ENCODE measurements around the gene RAP1GAP.
A peak's percentile ranks its signal among the peaks of the same experiment; 100 is the strongest.

Gene RAP1GAP

DNA sequence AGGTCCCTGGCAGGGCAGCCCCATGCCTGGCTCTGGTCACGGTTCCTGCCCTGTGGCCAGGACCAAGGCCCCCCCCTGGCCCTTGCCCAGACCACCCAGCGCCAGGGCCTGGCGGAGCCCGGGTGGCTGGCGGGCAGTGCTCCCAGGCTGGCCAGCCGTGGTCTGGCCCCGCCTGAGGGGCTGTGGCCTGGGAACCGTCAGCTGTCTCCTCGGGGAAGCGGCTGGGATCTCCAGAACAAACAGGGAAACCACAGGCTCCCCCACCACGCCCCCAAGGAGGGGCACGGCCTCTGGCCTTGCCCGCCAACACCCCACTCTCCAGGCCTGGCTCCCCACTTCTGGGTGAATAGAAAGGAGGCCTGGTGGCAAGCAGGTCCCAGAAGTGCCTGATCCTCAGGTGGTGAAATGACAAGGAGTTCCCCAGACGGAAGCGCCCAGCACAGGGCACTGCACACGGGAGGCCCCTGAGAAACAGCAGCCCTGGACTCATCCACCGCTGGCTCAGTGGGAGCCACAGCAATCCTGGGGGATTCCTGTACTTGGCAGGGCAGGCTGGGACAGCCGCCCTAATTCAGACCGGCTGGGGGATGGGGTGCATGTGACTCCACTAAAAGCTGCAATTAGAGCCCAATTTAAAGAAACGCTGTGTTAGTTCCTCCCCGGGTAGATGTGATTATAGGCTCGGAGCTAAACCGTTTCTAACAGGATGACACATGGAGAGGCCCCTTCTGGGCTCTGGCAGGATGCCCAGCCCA, 78.9 kb downstream of the RAP1GAP start:
- no peak for DNase-seq (ENCODE audit: low spot score)

DNA sequence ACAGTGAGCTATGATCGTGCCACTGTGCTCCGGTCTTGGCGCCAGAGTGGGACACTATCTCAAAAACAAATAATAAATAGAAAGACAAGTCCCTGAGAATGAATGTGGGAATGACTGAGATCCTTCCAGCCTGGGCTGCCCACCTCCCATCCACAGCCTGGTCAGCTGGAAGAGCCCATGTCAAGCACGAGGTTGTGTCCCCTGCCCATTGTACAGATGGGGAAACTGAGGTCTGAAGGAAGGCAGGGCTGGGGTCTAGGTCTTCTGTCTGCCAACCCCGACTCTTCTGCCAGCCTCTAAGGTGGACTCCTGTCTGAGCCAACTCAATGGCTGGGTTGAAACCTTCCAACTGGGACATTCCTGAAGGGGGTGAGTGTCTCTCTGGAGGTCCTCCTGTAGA, 79.5 kb downstream of the RAP1GAP start:
- no peak for DNase-seq (ENCODE audit: low spot score)

DNA sequence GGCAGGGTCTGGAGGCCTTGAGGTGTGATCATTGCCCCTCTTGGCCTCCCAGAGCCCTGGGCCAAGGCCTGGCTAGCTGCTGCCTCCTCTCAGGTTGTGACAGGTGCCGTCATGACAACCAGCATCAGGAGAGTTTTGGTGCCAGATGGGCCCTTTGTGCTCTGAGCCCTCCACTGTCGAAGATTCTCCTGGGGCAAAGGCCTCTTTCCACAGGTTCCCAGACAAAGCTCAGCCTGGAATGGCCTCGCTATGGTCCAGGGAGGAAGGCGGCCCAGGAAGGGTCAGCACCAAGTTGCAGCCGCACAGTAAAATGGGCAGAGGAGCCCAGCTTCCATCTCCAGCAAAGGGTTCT, 81.6 kb downstream of the RAP1GAP start:
- no peak for DNase-seq (ENCODE audit: low spot score)

DNA sequence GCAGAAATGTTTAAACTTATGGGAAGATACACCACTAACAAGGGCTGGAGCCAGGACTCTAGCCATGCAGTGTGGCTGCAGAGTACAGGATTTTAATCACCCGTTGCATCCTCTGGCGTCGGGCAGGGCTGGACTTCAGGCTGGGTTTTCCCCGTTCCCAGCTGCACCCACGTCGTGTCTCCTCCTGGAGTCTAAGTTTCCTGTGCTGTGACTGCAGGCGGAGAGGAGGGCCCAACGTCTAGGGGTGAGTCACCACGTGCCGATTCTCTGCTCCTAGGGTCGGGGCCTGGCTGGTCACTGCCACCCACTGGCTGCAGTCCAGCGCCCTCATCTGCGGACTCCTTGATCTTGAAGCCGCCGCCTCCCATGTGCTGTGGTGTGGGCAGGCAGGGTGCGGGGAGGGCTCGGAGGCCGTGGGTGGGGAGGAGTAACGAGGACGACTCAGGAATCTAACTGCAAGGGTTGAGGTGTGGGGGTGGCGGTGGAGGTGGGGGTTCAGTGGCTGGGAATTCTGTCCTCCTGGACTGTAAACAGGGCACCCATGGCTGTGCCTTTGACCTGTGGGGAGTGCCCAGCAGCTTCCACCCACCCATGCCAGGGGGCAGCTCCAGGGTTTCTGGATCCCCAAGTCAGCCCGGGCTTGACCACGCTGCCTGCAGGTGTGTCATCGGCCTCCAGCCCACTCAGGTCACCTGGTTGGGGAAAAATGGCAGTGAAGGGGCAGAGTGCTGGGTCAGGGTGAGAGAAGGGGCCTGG, 82.1 kb downstream of the RAP1GAP start:
- no peak for DNase-seq (ENCODE audit: low spot score)

DNA sequence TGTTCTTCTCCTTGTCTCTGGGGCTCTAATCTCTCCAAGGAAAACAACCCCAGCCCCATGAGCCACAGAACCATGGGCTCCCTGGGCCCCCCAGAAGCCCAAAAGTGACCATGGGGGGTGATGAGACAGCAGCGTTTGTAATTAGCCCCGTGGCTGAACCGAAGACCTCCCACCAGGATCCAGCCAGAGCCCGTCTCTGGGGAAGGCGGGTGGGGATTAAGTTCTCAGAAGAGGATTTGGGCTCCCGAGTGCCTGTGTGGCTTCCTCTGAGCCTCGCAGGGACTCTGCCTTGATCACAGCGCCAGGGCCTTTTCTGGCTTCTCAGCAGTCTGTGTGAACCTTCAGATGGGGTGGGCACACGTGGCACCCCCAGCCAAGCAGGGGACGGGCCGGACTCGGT, 82.9 kb downstream of the RAP1GAP start:
- DNase-seq (ENCODE audit: low spot score): peak; percentile 81

DNA sequence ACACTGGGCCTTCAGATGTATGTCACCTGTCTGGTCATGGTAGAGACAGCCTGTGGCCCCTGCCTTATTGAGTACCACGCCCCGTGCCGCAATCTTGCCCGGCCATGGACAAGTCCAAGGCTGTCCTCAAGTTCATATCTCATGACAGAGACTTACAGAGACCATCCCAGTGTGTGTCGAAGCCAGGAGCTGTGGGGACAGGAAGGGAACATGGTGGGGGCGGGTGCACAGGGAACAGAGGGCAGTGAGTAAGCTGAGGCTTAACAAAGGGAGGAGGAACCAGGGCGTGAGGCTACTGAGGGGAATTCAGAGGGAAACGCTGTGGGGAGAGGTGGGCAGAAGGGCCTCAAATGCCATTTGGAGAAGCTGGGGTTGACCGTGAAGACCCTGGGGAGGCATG, 84.1 kb downstream of the RAP1GAP start:
- no peak for DNase-seq (ENCODE audit: low spot score)

DNA sequence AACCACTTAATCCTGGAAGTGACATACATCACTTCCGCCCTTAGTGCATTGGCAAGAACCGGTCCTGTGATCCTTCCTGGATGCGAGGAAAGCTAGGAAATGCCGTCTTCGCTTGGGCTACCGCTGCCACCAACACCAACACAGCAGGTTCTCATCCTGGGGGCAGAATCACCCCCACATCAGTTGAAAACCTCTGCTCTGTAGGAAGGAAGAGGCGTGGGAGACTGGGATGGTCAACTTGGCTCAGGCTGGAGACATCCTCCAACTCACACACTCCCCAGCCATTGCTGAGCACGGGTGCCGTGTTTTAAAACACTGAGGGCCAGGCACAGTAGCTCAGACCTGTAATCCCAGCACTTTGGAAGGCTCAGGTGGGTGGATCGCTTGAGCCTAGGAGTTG, 85.1 kb downstream of the RAP1GAP start:
- DNase-seq (ENCODE audit: low spot score): no peak

DNA sequence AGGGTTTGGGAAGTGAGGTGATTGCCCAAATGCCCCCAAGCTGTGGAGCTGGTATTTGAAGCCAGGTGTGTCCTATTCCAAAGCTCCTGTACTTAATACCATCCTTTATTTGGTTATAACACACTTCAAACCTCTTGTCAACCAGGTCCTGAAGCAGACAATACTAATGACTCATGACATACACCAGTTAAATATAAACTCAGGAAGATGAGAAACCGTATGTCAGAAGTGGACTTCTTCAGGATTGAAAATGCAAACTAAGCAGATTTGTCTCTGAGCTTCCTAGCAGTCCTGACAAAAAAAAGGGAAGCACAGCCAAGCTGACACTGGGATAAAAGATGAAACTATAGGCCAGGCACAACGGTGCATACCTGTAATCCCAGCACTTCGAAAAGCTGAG, 89.4 kb downstream of the RAP1GAP start:
- no peak for DNase-seq (ENCODE audit: low spot score)

DNA sequence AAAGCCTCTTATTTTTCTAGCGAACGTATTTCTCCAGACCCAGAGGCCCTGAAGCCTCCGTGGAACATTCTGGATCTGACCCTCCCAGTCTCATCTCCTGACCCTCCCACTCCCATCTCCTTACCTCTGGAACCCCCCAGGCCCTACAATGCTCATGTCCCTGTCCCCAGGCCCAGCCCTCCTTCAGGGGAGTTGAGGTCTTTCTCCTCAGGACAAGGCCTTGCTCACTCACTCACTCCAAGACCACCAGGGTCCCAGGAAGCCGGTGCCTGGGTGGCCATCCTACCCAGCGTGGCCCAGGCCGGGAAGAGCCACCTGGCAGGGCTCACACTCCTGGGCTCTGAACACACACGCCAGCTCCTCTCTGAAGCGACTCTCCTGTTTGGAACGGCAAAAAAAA, 91.2 kb downstream of the RAP1GAP start:
- DNase-seq (ENCODE audit: low spot score): no peak

DNA sequence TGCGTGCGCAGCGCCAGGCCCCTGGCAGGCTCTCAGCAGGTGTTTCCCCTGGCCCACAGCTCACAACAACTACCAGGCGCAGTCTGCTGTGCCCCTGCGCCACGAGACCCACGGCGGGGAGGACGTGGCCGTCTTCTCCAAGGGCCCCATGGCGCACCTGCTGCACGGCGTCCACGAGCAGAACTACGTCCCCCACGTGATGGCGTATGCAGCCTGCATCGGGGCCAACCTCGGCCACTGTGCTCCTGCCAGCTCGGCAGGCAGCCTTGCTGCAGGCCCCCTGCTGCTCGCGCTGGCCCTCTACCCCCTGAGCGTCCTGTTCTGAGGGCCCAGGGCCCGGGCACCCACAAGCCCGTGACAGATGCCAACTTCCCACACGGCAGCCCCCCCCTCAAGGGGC, 91.8 kb downstream of the RAP1GAP start:
- no peak for DNase-seq (ENCODE audit: low spot score)

DNA sequence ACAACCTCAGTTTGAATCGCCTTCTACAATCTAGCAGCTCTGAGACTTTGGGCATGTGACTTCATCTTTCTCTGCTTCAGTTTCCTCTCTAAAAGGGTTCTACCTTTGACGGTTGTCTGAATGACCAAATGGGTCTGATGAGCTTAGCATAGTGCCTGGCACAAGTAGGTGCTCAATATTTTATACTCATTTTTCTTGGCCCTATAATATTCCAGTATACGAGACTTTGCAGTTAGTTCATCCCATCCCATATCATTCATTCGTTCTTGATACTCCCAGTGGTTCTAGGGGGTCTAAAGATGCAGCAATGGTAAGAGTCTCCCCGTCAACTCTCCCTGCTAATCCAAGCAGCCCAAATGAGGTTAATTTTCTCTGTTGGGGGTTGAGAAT, 92.4 kb downstream of the RAP1GAP start:
- no peak for DNase-seq (ENCODE audit: low spot score)

DNA sequence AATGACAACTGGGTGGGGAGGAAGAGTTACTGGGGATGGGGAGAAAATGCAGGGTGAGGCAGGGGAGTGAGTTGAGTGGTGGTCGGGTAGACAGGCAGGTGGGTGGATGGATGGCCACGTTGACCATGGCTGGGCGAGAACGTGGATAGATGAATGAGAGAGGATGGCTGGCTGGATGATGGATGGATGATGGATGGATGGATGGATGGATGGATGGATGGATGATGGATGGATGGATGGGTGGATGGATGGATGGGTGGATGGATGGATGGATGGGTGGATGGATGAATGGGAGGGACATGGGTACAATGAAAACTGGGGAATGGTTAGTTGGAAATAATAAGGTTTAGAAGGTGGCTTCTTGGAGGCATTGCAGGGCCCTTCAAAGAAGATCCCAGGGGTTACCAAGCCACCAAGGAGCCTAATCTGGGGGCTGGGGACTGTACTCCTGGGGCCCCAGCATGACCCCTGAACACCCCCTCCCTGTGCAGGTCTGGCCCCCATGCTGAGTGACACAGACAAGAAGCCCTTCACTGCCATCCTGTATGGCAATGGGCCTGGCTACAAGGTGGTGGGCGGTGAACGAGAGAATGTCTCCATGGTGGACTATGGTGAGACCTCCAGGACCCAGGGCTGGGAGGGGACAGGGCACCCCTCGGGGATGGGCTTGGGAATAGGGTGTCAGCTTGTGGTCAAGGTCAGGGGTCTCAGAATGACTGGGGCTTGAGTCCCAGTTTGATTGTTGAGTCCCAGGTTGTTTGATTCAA, 92.9 kb downstream of the RAP1GAP start:
- DNase-seq (ENCODE audit: low spot score): no peak

DNA sequence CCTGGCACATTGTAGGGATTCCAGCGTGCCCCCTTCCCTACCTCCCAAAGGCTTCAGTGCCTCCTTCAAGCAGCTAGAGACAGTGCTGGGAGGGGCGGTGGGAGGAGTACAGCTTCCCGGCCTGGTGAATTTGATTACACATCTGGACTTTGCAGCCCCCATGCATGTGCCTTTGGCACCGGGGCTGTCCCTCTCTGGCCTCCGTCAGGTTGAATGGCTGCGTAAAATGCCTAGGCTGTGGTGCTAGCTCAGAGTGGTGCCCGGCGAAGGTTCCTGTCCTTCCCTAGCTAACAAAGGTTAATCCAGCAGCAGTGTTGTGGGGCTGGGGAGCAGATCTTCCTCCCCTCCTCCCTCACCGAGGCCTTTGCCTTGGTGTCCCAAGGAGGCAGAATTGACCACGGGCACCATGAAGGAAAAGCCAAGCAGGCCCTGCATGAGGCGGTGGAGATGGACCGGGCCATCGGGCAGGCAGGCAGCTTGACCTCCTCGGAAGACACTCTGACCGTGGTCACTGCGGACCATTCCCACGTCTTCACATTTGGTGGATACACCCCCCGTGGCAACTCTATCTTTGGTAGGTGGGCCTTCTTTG, 93.7 kb downstream of the RAP1GAP start:
- no peak for DNase-seq (ENCODE audit: low spot score)

DNA sequence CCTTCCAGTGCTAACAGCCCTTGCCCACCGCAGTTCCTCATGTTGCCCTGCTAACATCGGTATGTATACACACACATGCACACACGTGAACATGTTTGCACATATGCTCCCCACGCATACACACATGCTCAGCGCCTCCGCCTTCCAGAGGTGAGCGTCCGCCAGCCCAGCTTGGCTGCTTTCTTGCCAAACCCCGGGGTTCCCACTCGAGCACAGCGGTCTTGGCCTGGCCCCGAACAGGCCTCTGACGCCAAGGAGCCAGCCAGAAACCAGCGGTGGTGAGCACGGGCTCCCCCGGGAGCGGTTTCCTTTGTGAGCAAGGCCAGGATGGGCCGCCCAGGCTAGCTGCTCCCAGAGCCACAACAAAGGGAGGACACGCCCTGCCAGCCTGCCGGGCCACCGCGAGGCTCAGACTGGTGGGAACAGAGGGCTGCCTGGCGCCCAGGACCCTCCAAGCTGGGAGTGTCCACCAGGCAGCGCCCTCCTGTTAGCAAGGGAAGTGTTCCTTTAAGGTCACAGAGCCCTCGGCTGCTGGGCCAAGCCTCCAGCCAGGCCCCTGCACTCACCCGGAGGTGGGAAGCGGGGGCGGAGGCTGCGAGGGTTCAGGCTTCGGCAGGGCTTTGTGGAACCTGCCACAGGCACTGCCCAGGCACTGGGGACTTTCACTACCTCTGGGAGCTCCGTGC, 94.5 kb downstream of the RAP1GAP start:
- peak; percentile 84 for DNase-seq (ENCODE audit: low spot score)

DNA sequence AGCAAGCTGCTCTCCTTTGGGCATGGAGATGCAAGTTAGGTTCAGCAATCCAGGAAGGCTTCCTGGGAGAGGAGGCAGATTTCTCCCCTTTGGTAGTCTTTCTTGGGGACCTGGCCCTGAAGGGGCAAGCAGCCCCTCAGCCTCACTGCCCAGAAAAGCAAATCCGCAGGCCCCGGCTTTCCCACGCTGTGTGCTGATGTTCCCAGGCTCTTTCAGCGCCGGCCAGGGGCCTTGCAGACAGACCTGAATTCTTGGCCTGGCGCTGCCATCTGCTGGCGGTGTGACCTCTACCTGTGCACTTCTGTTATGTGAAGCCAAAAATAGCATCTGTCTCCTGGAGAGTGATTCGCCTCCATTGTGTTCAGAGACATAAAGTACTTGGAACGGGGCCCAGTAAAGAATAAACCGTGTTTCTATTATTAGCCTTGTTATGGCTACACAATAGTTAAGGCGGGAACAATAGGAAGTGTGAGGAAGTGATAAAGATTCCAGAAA, 95.1 kb downstream of the RAP1GAP start:
- DNase-seq (ENCODE audit: low spot score): peak; percentile 80

DNA sequence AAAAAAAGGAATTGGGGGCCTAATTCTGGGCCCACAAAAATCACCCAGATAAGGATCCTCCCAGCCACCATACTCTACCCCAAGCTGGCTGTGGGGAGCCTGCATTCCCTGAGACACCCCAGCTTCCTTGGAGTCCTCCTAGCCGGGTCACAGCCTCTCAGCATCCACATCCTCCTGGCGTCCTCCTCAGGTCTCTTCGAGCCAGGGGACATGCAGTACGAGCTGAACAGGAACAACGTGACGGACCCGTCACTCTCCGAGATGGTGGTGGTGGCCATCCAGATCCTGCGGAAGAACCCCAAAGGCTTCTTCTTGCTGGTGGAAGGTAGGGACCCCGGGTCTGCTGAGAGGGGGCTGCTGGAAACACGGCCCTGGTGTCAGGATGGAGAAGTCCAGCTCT, 95.7 kb downstream of the RAP1GAP start:
- DNase-seq (ENCODE audit: low spot score): no peak

DNA sequence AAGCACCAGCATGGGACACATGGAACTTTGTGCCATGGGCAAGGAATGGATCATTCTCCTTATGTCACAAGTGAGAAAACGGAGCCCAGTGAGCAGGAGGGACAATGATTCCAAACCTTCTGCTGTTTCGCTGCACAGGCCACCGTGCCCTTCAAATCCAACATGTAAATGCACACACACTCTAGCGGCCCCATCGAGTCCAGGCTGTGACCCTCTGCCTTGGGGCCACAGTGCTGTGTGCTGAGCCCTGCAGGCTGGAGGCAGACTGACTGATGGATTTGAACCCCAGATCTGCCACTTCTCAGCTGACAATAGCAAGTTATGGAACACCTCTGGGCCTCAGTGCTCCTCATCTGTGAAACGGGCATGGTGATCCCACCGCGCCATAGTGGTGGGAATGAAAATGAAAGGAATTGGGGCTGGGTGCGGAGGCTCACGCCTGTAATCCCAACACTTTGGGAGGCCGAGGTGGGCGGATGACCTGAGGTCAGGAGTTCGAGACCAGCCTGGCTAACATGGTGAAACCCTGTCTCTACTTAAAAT, 96.4 kb downstream of the RAP1GAP start:
- no peak for DNase-seq (ENCODE audit: low spot score)

DNA sequence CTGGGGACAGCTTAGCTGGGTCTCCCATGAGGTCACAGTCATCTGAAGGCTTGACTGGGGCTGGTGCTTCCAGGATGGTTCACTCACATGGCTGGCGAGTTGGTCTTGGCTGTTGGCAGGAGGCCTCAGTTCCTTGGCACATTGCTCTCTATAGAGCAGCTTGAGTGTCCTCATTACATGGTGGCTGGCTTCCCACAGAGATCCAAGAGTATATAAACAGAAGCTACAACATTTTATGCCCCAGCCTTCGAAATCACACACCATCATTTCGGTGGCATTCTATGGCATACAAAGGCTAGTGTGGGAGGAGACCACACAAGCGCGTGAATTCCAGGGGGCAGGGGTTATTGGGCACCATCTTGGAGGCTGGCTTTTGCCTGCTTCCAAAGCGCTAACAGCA, 96.9 kb downstream of the RAP1GAP start:
- DNase-seq (ENCODE audit: low spot score): no peak

DNA sequence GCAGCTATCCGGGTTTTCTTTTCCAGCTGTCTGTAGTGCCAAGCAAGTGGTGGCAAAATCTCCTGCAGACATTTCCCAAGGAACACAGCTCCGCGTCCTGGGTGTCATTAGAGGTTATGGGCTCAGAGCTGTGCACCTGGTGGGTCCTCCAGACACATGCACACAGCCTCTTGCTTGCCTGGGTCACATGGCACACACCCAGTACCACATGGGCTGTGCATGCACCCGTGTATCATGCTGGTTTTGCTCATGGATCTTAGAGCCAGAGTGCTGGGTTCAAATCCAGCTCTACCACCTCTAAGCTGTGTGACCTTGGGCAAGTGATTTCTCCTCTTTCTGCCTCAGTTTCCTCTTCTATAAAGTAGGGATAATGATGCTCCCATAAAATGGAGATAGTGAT, 98.3 kb downstream of the RAP1GAP start:
- no peak for DNase-seq (ENCODE audit: low spot score)

DNA sequence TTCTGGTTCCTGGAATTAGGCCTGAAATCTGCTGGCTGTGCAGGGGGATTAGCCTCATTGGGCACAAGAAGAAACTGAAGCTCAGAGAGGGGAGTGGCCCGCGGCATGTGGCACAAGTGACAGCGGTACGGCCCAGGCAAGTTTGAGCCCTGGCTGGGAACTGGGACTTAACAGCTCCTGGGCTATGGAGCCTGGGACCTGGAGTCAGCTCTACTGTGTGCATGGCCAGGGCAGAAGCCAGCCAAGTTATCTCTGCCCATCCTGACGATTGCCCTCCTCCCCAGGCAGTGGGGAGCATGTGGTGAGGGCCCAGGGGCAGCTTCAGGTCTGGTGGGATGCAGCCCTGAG, 98.7 kb downstream of the RAP1GAP start:
- no peak for DNase-seq (ENCODE audit: low spot score)

DNA sequence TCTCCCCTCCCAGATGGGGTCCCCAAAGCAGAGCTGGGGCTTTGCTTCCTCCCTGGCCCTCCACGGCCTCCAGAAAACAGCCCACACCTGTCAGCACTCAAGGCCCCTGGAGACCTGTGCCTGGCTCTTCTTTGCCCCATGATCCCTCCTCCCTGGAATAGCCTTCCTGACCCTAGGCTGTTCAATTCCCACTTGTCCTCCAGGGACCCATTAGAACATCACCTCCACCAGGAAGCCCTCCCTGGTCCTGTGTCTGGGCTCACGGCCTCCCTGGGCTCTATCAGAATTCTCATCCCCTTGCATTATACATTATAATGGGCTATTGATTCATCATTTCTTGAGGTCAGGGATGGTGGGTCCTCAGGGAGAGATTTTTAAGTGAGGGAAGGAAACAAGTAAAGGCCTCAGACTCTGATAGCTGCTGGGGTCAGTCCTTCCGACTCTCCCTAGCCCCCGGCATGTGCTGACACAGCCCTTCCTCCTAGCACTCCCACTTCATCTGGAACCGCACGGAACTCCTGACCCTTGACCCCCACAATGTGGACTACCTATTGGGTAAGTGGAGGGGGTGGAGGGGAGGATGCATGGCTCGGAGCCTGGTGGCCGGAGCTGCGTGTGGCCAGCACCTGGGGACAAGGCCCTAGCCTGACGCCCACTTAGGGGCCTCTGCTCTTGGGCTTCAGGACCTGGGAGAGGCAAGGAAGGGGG, 99.2 kb downstream of the RAP1GAP start:
- no peak for DNase-seq (ENCODE audit: low spot score)
